GM18519 (cell line): ENCODE data around the gene BAIAP2L1.
"Not testable (repeated sequence)": the region's sequence is repeated elsewhere in the genome, so short reads cannot be mapped to it uniquely, and the experiment has no call there.

ENCODE experiments used
- ATAC-seq: cut with Tn5 transposase; IDR thresholded peaks from one replicate; pipeline ENCODE4 v1.9.1; 2021; ENCODE audit warnings: mild to moderate bottlenecking, moderate library complexity; ENCODE audit not compliant: unreplicated experiment, low FRiP score

The BAIAP2L1 gene

GRCh38 chr7:98399462-98399861 is 1.4 kb downstream of the BAIAP2L1 start:
- ATAC-seq = no peak

GRCh38 chr7:98398567-98399372 is 2.1 kb downstream of the BAIAP2L1 start:
- ATAC-seq = no peak

DNA sequence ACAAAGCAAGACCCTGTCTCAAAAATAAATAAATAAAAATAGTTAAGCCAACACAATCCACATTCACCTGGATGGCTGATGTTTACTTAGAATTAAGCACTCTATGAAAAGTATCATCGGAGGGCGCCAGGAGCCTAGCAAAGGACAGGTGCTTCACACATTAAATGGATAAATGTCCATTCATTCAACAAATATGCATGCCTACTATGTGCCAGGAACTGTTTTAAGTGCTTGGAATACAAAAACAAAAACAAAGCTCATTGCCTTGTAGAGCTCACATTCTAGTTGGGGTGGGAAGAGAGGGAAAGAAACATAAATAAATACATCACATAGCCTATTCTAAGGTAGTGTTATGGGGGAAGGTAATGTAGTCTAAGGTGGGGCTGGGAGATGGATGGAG is 4.1 kb downstream of the BAIAP2L1 start:
- no peak for ATAC-seq

GRCh38 chr7:98395951-98396350 is 4.9 kb downstream of the BAIAP2L1 start:
- ATAC-seq = no peak

GRCh38 chr7:98395481-98395880 is 5.4 kb downstream of the BAIAP2L1 start:
- no peak for ATAC-seq

DNA sequence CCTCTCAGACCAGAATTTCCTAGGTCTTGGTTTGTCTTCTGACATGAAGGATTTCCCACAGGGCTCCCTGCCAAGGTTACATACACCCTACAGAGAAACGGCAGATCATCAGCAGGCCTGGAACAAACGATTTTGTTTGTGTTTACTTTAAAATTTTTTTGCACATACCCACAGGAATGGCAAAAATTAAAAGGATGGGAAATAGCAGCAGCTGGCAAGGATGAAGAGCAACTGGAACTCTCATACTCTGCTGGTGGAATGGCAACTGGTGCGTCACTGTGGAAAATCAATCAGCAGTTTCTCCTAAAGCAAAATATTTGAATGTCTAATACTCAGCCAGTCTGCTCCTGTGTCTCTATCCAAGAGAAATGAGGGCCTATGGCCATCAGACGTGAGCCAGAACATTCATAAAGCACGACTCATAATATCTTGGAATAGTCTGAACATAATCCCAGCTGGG is 6.5 kb downstream of the BAIAP2L1 start:
- no peak for ATAC-seq

DNA sequence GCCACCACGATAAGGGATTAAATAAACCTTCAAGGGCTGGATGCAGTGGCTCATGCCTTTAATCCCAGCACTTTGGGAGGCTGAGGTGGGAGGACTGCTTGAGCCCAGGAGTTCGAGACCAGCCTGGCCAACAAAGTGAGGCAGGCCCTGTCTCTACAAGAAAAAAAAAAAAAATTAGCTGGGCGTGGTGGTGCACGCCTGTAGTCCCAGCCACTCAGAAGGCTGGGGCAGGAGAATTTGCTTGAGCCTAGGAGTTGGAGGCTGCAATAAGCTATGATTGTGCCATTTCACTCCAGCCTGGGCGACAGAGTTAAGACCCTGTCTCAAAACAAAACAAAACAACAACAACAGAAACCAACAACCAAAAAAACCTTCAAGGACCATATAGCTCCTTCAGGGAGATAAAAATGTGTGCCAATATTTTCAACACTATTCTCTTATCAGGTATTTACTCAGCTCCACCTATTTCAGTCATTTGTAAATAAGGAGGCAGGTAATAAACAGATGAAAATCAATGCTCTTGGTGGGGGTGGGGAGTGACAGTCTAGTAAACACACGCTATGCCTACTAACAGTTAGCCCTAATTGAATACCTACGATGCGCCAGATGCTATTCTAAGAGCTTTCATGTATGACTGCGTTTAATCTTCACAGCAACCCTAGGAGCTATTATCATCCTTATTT is 13.2 kb downstream of the BAIAP2L1 start:
- no peak for ATAC-seq

DNA sequence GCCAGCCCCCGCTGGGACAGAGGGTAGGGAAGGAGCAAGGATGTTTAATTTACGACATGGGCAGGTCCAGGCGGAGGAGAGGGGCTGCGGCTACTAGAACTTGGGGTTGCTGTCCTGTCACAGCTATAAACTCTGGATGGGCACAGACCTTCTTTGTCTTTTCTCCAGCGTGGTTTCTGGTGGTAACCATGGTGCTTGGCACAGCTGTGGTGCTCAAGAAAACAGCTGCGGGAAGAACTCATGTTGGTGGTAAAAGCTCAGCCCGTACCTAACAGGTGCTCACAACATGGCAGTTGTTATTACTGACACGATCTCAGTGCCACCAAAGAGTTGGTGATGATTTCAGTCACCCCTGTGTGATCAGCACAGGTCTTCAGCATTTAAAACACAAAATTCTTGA is 13.8 kb downstream of the BAIAP2L1 start:
- no peak for ATAC-seq

GRCh38 chr7:98385532-98385931 is 15.4 kb downstream of the BAIAP2L1 start:
- ATAC-seq = not testable (repeated sequence)

DNA sequence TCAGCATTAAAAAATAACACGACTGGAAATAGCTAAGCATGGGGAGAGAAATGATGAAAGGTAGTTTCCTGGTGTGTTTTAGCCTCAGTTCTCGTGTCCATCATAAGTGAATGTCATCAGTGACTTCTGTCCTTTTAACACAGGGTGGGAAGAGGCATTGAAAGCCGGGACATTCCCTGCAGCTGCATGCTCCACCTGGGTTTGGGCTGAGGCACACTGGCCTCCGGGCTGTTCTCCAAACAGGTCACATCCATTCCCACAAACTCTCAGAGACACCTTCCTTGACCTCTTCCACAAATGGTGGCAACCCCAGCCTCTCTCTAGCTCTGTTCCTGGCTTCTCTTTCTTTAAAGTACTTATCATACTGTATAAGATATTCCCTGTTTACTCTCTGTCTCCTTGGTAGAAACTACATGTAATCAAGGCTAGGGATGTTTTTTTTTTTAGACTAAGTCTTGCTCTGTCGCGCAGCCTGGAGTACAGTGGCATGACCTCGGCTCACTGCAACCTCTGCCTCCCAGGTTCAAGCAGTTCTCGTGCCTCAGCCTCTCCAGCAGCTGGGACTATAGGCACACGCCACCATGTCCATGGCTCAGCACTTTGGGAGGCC is 22.6 kb downstream of the BAIAP2L1 start:
- ATAC-seq = no peak

DNA sequence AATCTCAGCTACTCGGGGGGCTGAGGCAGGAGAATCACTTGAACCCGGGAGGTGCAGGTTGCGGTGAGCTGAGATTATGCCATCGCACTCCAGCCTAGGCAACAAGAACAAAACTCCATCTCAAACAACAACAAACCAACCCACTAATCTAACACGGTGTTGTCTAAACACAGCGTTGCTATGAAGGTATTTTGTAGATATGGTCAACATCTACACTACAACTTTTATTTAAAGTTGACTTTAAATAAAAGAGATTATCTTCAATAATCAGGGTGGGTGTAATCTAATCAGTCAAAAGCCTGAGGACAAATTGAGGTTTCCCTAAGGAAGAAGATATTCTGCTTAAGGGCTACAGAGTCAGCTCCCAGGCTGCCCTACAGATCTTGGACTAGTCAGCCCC is 24.2 kb downstream of the BAIAP2L1 start:
- ATAC-seq = no peak

DNA sequence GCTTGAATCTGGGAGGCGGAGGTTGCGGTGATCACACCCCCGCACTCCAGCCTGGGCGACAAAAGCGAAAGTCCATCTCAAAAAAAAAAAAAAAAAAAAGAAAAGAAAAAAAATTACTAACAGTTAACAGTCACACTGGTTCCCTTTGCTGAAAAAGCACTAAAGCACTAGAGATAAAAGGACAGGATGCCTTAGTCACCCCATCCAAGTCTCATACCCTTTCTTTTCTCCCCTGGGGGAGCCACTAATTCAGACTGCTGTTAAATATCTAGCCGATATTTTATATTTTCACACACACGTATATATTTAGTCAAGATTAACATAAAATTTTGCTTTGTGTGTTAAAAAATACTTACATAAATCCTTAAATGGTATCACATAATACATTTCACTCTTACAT is 25.2 kb downstream of the BAIAP2L1 start:
- no peak for ATAC-seq

GRCh38 chr7:98374285-98374680 is 26.6 kb downstream of the BAIAP2L1 start:
- no peak for ATAC-seq

DNA sequence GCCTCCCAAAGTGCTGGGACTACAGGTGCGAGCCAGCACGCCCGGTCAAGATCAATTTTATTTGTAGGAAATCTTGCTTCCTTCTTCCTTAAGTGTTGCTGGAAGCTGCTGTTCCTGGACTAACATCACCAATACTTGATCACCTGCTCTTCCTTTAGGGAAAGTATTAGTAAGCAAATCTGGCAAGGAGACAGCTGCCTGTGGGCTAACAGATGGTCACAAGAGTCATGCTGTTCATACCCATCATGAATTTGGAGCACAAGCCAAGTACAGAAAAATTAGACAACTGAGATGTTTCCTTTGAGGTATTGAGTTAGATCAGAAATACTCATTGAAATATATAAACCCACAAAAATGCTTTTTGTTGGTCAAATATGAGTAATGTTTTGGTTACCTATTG is 27.9 kb downstream of the BAIAP2L1 start:
- ATAC-seq = no peak

DNA sequence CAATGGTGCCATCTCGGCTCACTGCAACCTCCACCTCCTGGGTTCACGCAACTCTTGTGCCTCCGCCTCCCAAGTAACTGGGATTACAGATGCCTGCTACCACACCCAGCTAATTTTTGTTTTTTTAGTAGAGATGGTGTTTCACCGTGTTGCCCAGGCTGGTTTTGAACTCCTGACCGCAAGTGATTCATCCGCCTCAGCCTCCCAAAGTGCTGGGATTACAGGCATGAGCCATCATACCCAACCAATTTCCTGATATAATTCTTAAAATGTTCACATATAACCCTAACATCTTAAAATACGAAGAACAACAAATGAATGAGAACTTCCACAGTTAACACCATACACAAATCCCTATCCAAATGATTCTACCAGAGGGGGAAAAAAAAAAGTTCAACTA is 31.2 kb downstream of the BAIAP2L1 start:
- ATAC-seq = no peak

DNA sequence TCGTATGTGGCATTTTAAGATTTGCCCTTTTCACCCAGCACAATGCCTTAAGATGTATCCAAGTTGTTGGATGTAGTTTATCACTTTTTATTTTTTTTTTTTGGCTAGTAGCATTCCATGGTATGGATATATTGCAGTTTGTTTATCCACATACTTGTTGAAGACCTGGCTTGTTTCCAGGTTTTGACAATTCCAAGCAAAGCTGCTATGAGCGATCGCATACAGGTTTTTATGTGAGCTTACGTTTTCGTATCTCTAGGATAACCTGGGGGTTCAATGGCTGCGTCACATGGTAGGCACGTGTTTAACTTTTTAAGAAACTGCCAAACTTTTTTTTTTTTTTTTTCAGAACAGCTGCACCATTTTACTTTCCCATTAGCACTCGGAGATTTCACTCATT is 32.2 kb downstream of the BAIAP2L1 start:
- no peak for ATAC-seq

GRCh38 chr7:98366562-98366938 is 34.3 kb downstream of the BAIAP2L1 start:
- no peak for ATAC-seq

DNA sequence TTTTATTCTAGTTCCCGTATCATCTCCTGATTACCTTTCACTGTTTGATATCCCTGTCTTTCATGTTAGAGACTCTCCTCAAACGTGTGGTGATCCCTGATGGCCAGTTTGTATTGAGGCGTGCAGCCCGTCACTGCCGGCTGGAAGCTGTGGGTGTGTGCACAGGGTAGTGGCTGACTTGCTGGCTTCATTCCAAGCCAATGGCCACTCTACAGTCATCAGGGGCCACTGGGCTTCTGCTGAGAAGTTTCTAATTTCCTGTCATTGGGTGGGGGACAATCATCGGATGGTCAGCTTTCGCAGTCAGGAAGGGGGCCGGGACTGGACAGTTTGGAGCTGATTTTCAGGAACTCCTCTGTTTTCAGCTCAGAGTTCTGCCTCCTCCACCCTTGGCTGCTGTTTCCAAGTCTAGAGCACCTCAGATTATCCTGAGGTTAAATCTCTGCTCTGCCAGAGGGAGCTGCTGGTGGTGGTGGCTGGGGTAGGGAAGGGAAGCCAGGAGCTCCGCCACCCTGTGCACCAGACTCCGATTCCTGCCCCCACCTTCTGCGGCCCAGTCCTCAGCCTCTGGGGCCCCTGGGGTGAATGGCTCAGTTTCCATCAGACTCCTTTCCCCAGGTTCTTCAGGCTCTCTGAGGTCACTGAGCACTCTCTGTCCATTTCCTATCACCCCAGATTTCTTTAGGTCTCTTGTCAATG is 34.9 kb downstream of the BAIAP2L1 start:
- ATAC-seq = no peak

DNA sequence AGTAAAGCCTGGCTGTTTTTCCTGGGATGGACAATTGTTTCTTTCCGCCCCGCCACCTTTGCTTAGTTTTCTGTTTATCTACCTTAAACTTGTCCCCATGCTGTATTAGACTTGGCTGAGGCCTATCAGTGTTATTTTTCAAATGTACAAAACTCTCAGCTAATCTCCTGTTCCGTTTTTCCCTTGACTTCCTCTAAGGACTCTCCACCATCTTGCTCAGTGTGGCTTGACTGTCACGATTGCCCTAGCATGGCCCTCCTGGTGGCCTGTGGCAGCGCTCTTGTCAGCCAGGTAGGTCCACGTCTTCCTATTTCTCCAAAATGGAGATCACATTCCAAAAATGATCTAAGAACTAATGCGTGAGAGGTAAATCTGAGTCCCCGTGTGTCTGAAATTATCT is 36.7 kb downstream of the BAIAP2L1 start:
- no peak for ATAC-seq

DNA sequence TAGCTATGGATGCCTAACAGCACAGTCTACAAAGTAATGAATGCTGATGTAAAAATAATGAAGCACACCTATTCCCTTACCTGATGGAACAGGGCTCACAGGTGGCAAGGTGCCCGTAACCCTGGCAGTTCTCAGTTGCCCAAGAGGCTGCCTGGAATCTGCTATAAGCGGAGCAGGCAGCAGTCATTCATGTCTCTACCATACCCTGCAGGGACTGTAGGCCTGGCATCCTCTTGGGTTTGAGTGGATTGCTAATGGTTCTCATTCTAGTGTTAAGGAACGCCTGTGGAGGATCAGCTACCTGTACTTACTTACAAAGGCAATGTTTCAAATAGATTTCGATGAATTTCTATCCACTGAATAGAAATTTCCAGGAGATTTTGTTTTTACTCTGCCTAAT is 38.4 kb downstream of the BAIAP2L1 start:
- no peak for ATAC-seq
